Measurements from ENCODE around the gene FDCSP. TPM values are rescaled to one million over a fixed set of nuclear protein-coding genes. Genes with fewer than 3 reads are reported as not detected.

Gene FDCSP
- total and polyA plus RNA-seq, 2 of the 8 experiments (the other 6 are each of a cell fraction or from before 2014, with no cell fraction given): not detected

DNA sequence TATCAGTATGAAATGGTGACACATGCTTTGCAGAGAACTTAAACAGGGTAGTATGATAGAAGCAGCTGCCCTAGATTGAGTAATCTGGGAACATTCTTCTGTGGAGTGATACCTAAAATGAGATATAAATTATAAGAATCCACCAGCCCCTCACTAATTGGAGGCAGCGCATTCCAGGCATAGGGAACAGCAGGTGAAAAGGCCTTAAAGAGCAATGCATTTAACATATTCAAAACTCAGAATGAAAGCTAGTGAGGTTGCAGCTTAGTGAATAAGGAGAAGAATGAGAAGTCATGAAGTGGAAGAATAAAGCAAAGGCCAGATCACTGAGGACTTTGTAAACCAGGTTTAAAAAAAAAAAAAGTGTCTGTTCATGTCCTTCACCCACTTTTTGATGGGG is 35.3 kb upstream of the FDCSP start:
- no peaks in the 10 kb centered on the region for H3K23me2 ChIP-seq (ENCODE audit: low read depth, low read length)
- no peaks in the 10 kb centered on the region for H3K4me1 ChIP-seq (replicated peaks in 1 of 4; ENCODE audit: control insufficient read depth in 3 of 4, insufficient read depth in 4 of 4, low read length in 3 of 4)
- ChIA-PET POLR2A (ENCODE audit: partially characterized antibody) (no interaction called here), CTCF (ENCODE audit: partially characterized antibody) (no interaction called here)
- H3K27me3 ChIP-seq (replicated peaks in 1 of 4; ENCODE audit: control insufficient read depth in 3 of 4, extremely low read depth in 1 of 4, insufficient read depth in 3 of 4, low read length in 3 of 4): no peaks in the 10 kb centered on the region
- no peaks in the 10 kb centered on the region for H3K79me2 ChIP-seq (ENCODE audit: control insufficient read depth in 1 of 2, insufficient read depth in 2 of 2, low read length in 2 of 2)
- H3K4ac ChIP-seq (replicated peaks; ENCODE audit: insufficient read length, low read depth, low read length): no peak overlapping the region
- no peak overlapping the region for H2AK5ac ChIP-seq (ENCODE audit: low read depth, low read length)
- no peak overlapping the region for H2AFZ ChIP-seq (ENCODE audit: low read length)
- FAIRE-seq (no peak), DNase-seq (ENCODE audit: low read depth in 1 of 2, low spot score in 2 of 2) (no peak)
- no peaks in the 10 kb centered on the region for H3K36me3 ChIP-seq (ENCODE audit: control insufficient read depth in 2 of 4, insufficient read depth in 4 of 4, low read length in 3 of 4)
- H3K14ac ChIP-seq (ENCODE audit: insufficient read length): no peak overlapping the region
- H4K20me1 ChIP-seq (replicated peaks in 1 of 2; ENCODE audit: control insufficient read depth in 1 of 2, insufficient read depth in 2 of 2, low read length in 2 of 2): no peaks in the 10 kb centered on the region
- H4K5ac ChIP-seq (ENCODE audit: insufficient read length, low read depth, low read length): no peak overlapping the region
- H2BK120ac ChIP-seq (replicated peaks; ENCODE audit: low read depth, low read length): no peak overlapping the region
- H3K9ac ChIP-seq (replicated peaks in 1 of 4; ENCODE audit: extremely low read depth in 1 of 4, low read depth in 3 of 4, low read length in 3 of 4): no peak overlapping the region
- no peak overlapping the region for H2BK15ac ChIP-seq (ENCODE audit: low read length)
- no peak overlapping the region for H4K8ac ChIP-seq (ENCODE audit: extremely low read depth, insufficient read depth, low read length)
- no peak overlapping the region for H3K4me3 ChIP-seq (ENCODE audit: extremely low read depth in 1 of 4, insufficient read depth in 2 of 4, low read depth in 3 of 4, low read length in 4 of 4)
- TF ChIP-seq KDM1A (IDR thresholded peaks at IDR 0.05; ENCODE audit: borderline replicate concordance, low read length) (no peak), CEBPB (IDR thresholded peaks at IDR 0.05; ENCODE audit: low read depth, low read length) (no peak), RNF2 (IDR thresholded peaks at IDR 0.05; ENCODE audit: borderline replicate concordance, low read depth, low read length, missing control alignments, poor library complexity, severe bottlenecking) (no peak), TEAD4 (IDR thresholded peaks at IDR 0.05; ENCODE audit: low read depth, low read length) (peak; percentile 56; the same call in 1 of the 2 replicates), CBX5 (IDR thresholded peaks at IDR 0.05; ENCODE audit: low read depth, low read length) (no peak)
- no peak overlapping the region for H2BK5ac ChIP-seq (ENCODE audit: low read depth, low read length)
- H2BK20ac ChIP-seq (ENCODE audit: low read length): no peak overlapping the region
- H3K9me3 ChIP-seq (ENCODE audit: insufficient read depth in 2 of 2, low read depth in 1 of 2, low read length in 1 of 2): no peaks in the 10 kb centered on the region
- no peak overlapping the region for H3K56ac ChIP-seq (replicated peaks; ENCODE audit: insufficient read length, low read depth, low read length)
- H4K91ac ChIP-seq (replicated peaks; ENCODE audit: insufficient read length, low read length): no peak overlapping the region
- no peaks in the 10 kb centered on the region for H3K79me1 ChIP-seq (ENCODE audit: low read depth, low read length)
- no peak overlapping the region for H2BK12ac ChIP-seq (ENCODE audit: low read depth, low read length)
- no peak overlapping the region for H3K18ac ChIP-seq (ENCODE audit: extremely low read depth, low read length)
- H3K27ac ChIP-seq (ENCODE audit: low read depth, low read length): no peak overlapping the region
- H3K23ac ChIP-seq (ENCODE audit: insufficient read length): no peak overlapping the region
- WGBS, 2 experiments (ENCODE audit: extremely low coverage in 1 of 2, insufficient coverage in 1 of 2, insufficient read length in 1 of 2, insufficient replicate concordance in 2 of 2, low coverage in 1 of 2, low lambda C conversion rate in 2 of 2, missing lambda C conversion rate in 1 of 2): 75% methylated on average over 1 of the region's 1 CpG; no CpG with 5 or more reads in 1 of the 2 experiments
- H3K4me2 ChIP-seq (ENCODE audit: insufficient read depth in 1 of 2, low read depth in 2 of 2, low read length in 2 of 2): no peak overlapping the region
